Esophagus squamous epithelium (tissue), 5 donors: ENCODE results near the gene SHOX. TPM values are rescaled to one million over a fixed set of nuclear protein-coding genes. Genes with fewer than 3 reads are reported as not detected.

ENCODE experiments used
- DNase-seq: peaks from one replicate; lab custom pipeline; 2025; lab: John Stamatoyannopoulos, UW
- H3K27ac ChIP-seq, 4 donors: fragments of 200-600 bp; sonication (generic); one replicate each; pipeline ENCODE4 v1.5.1; 2016 to 2019; ENCODE audit warnings: mild to moderate bottlenecking in 1 of 4
- H3K27me3 ChIP-seq, 4 donors: fragments of 200-600 bp; sonication (generic); 1 replicate in 3 of 4; 2 replicates in 1 of 4; pipeline versions ENCODE4 v1.5.1 to v1.6.0; 2017 to 2021; ENCODE audit warnings: antibody characterized with exemption in 1 of 4
- H3K36me3 ChIP-seq, 3 donors: fragments of 200-600 bp; sonication (generic); one replicate each; pipeline ENCODE4 v1.5.1; 2016 to 2019
- H3K4me1 ChIP-seq, 3 donors: fragments of 200-600 bp; sonication (generic); one replicate each; pipeline ENCODE4 v1.5.1; 2017 to 2019
- H3K4me3 ChIP-seq, 4 donors: fragments of 200-600 bp; sonication (generic); 1 replicate in 3 of 4; 2 replicates in 1 of 4; pipeline ENCODE4 v1.5.1; 2016 to 2019; ENCODE audit warnings: mild to moderate bottlenecking in 2 of 4, moderate library complexity in 1 of 4
- H3K9me3 ChIP-seq, 3 donors: fragments of 200-600 bp; sonication (generic); one replicate each; pipeline ENCODE4 v1.5.1; 2016 to 2019
- POLR2A ChIP-seq, 4 donors: fragments of 450-650 bp; IDR thresholded peaks; one replicate each; pipeline ENCODE4 v1.6.1; 2017; ENCODE audit warnings: antibody characterized with exemption in 4 of 4, mild to moderate bottlenecking in 4 of 4, moderate library complexity in 3 of 4
- WGBS, 2 donors: methylation state at CpG; one replicate each; pipeline ENCODE4 v1.1.5; 2018; 5-methylcytosine and 5-hydroxymethylcytosine counted together
- intact Hi-C: fragments of 100-400 bp; cut with DNase I; formaldehyde crosslinking; loops from one replicate; pipeline ENCODE4 v1.15.0; 2022
- total RNA-seq, 4 donors: library from RNA; depleted of rRNA; stranded (reverse); fragments of >200 nt; gene quantifications; one replicate each; pipeline ENCODE4 v1.1.0, GENCODE V29; 2016
- TF ChIP-seq, protein P1 (sequence below), 6 experiments: fragments of 450-650 bp in 4 of 6; fragments of 200-600 bp in 2 of 6; sonication (generic) in 2 of 6; IDR thresholded peaks; one replicate each; pipeline ENCODE4 v1.5.1; 2016 to 2019; ENCODE audit warnings: antibody characterized with exemption in 6 of 6, mild to moderate bottlenecking in 4 of 6, moderate library complexity in 4 of 6
- donor health status: DM: yes; HTN: yes; CAD: no.

SHOX gene
- total RNA-seq, 4 donors from 2014 or later = 0.19 TPM; not detected in 3

DNA sequence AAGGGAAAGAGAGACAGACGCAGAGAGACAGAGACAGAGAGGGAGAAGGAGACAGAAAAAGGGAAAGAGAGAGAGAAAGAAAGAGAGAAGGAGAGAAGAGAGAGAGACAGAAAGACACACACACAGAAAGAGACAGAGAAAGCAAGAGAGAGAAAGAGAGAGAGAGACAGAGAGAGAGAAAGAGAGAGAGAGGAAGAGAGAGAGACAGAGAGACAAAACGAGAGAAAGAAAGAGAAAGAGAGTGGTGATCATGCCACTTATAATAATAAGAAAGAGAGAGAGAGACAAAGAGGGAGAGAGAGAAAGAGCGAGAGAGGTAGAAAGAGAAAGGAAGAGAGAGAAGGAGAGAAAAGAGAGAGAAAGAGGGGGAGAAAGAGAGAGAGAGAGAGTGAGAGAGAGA is 51.4 kb downstream of the SHOX start:
- Histone ChIP-seq H3K27ac (no peak overlapping the region), H3K4me1 (no peaks in the 10 kb centered on the region), H3K27me3 (no peaks in the 10 kb centered on the region), H3K4me3 (no peak overlapping the region), H3K36me3 (no peaks in the 10 kb centered on the region), H3K9me3 (no peaks in the 10 kb centered on the region)
- no peak for DNase-seq
- TF ChIP-seq POLR2A (IDR thresholded peaks at IDR 0.05) = no peak
- TF ChIP-seq, protein P1, sequence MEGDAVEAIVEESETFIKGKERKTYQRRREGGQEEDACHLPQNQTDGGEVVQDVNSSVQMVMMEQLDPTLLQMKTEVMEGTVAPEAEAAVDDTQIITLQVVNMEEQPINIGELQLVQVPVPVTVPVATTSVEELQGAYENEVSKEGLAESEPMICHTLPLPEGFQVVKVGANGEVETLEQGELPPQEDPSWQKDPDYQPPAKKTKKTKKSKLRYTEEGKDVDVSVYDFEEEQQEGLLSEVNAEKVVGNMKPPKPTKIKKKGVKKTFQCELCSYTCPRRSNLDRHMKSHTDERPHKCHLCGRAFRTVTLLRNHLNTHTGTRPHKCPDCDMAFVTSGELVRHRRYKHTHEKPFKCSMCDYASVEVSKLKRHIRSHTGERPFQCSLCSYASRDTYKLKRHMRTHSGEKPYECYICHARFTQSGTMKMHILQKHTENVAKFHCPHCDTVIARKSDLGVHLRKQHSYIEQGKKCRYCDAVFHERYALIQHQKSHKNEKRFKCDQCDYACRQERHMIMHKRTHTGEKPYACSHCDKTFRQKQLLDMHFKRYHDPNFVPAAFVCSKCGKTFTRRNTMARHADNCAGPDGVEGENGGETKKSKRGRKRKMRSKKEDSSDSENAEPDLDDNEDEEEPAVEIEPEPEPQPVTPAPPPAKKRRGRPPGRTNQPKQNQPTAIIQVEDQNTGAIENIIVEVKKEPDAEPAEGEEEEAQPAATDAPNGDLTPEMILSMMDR (IDR thresholded peaks at IDR 0.05) = no peak
- intact Hi-C loops = no loop called here
- WGBS, 2 donors = 74 to 83% methylated on average over 3 of the region's 3 CpGs

DNA sequence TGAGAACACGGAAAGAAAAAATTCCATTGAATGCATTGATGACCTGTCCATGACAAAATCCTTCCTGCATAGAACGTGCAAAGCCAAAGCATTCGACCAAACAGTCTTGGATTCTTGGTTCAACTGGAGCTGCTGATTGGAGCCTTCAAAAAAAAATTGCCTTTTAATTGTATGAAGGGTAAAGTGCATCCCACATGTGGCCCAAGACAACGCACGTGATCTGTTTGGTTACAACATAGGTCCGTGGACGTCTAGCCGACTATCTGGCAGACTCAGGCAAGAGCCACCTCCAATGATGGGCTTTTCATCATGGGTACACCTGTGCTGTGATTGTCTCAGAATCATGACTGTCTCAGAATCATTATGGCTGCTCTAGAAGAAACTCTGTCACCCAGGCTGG is 52.3 kb downstream of the SHOX start:
- no peak overlapping the region for H3K4me3 ChIP-seq
- no peaks in the 10 kb centered on the region for H3K9me3 ChIP-seq
- WGBS, 2 donors = 77 to 87% methylated on average over 8 of the region's 8 CpGs
- no peaks in the 10 kb centered on the region for H3K4me1 ChIP-seq
- H3K27ac ChIP-seq = no peak overlapping the region
- TF ChIP-seq, protein P1 (IDR thresholded peaks at IDR 0.05) = no peak
- no peak for TF ChIP-seq POLR2A (IDR thresholded peaks at IDR 0.05)
- DNase-seq = no peak
- intact Hi-C loops = no loop called here
- H3K27me3 ChIP-seq = no peaks in the 10 kb centered on the region
- no peaks in the 10 kb centered on the region for H3K36me3 ChIP-seq

DNA sequence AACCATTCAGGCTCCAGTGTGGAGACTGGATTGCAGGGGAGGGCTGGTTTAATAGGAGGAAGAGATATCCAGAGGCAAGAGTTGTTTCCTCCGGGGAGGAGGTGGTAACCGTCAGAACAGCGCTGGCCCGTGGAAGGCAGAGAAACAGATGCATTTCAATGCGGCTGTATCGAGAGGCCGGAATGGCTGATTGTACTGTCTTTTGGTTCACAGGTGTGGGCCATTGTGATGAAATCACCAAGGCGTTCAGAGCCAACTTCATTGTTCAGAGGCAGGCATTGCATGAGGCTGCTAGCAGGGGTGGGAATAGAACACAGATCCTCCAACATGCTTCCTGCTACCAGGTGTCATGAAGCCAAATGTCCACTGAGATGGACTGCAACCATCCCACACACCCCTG is 53.0 kb downstream of the SHOX start:
- H3K9me3 ChIP-seq = no peaks in the 10 kb centered on the region
- H3K27me3 ChIP-seq = no peaks in the 10 kb centered on the region
- no peak overlapping the region for H3K4me3 ChIP-seq
- no peak for DNase-seq
- H3K27ac ChIP-seq = no peak overlapping the region
- TF ChIP-seq, protein P1 (IDR thresholded peaks at IDR 0.05) = no peak
- no peak for TF ChIP-seq POLR2A (IDR thresholded peaks at IDR 0.05)
- H3K4me1 ChIP-seq = no peaks in the 10 kb centered on the region
- WGBS, 2 donors = 79 to 85% methylated on average over 8 of the region's 8 CpGs
- intact Hi-C loops = no loop called here
- H3K36me3 ChIP-seq = no peaks in the 10 kb centered on the region

DNA sequence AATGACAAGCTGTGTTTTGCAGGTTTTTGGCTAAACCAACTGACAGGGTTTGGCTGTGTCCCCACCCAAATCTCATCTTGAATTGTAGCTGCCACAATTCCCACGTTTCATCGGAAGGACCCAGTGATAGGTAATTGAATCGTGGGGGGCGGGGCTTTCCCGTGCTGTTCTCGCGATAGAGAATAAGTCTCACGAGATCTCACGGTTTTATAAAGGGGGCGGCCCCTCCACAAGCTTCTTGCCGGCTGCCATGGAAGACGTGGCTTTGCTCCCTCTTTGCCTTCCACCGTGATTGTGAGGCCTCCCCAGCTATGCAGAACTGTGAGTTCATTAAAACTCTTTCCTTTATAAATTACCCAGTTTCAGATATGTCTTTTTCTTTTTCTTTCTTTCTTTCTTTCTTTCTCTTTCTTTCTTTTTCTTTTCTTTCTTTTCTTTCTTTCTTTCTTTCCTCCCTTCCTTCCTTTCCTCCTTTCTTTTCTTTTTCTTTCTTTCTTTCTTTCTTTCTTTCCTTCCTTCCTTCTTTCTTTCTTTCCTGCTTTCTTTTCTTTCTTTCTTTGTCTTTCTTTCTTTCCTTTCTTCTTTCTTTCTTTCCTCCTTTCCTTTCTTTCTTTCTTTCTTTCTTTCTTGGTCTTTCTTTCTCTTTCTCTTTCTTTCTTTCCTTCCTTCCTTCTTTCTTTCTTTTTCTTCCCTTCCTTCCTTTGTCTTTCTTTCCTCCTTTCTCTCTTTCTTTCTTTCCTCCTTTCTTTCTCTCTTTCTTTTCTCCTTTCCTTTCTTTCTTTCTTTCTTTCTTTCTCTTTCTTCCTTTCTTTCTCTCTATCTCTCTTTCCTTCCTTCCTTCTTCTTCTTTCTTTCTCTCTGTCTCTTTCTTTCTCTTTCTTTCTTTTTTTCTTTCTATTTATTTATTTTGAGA is 54.8 kb downstream of the SHOX start:
- Histone ChIP-seq H3K9me3 (peaks cover 0 to 5% (median 0%) of the 10 kb centered on the region in 3 donors), H3K36me3 (no peaks in the 10 kb centered on the region), H3K27ac (no peak overlapping the region), H3K4me1 (no peaks in the 10 kb centered on the region), H3K4me3 (no peak overlapping the region), H3K27me3 (no peaks in the 10 kb centered on the region)
- no peak for DNase-seq
- intact Hi-C loops = no loop called here
- 84 to 87% methylated on average over 7 to 13 of the region's 13 CpGs for WGBS, 2 donors
- no peak for TF ChIP-seq POLR2A (IDR thresholded peaks at IDR 0.05)
- TF ChIP-seq, protein P1 (IDR thresholded peaks at IDR 0.05) = no peak

DNA sequence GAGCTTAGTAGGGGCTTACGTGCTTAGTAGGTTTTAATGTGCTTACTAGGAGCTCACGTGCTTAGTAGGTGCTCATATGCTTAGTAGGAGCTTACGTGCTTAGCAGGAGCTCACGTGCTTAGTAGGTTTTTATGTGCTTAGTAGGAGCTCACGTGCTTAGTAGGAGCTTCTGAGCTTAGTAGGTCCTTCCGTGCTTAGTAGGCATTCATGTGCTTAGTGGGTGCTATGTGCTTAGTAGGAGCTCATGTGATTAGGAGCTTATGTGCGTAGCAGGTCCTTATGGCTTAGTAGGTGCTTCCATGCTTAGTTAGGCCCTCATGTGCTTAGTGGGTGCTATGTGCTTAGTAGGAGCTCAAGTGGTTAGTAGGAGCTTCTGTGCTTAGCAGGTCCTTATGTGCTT is 59.4 kb downstream of the SHOX start:
- 76 to 92% methylated on average over 6 to 7 of the region's 7 CpGs for WGBS, 2 donors
- Histone ChIP-seq H3K4me3 (no peak overlapping the region), H3K9me3 (peaks cover 0 to 11% (median 3%) of the 10 kb centered on the region in 3 donors), H3K27ac (no peak overlapping the region), H3K4me1 (no peaks in the 10 kb centered on the region), H3K36me3 (no peaks in the 10 kb centered on the region), H3K27me3 (no peaks in the 10 kb centered on the region)
- no peak for DNase-seq
- intact Hi-C loops = no loop called here
- no peak for TF ChIP-seq POLR2A (IDR thresholded peaks at IDR 0.05)
- TF ChIP-seq, protein P1 (IDR thresholded peaks at IDR 0.05) = no peak
